ENCODE results near the gene SH3BP5.
A peak's percentile ranks its signal among the peaks of the same experiment; 100 is the strongest.

Gene SH3BP5

GRCh38 chr3:15276028-15276724, 56.2 kb downstream of the SH3BP5 start:
- DNase-seq (ENCODE audit: low read depth) = peak; percentile 39

GRCh38 chr3:15273227-15273626, 59.2 kb downstream of the SH3BP5 start:
- DNase-seq (ENCODE audit: low read depth) = no peak

- DNase-seq (ENCODE audit: low read depth) = no peak
Observed at GRCh38 chr3:15272426-15273196, 59.8 kb downstream of the SH3BP5 start.

GRCh38 chr3:15271785-15272381, 60.5 kb downstream of the SH3BP5 start:
- DNase-seq (ENCODE audit: low read depth) = no peak

- no peak for DNase-seq (ENCODE audit: low read depth)
Observed at GRCh38 chr3:15271030-15271429, 61.4 kb downstream of the SH3BP5 start.

GRCh38 chr3:15269091-15269989, 63.0 kb downstream of the SH3BP5 start:
- peak; percentile 96 for DNase-seq (ENCODE audit: low read depth)

- peak; percentile 84 for DNase-seq (ENCODE audit: low read depth)
Observed at GRCh38 chr3:15268033-15268631, 64.3 kb downstream of the SH3BP5 start.

GRCh38 chr3:15267502-15267901, 64.9 kb downstream of the SH3BP5 start:
- no peak for DNase-seq (ENCODE audit: low read depth)

- DNase-seq (ENCODE audit: low read depth) = no peak
Observed at GRCh38 chr3:15266510-15267376, 65.6 kb downstream of the SH3BP5 start.

GRCh38 chr3:15265655-15266509, 66.5 kb downstream of the SH3BP5 start:
- no peak for DNase-seq (ENCODE audit: low read depth)

GRCh38 chr3:15264486-15264885, 67.9 kb downstream of the SH3BP5 start:
- no peak for DNase-seq (ENCODE audit: low read depth)

GRCh38 chr3:15263926-15264325, 68.5 kb downstream of the SH3BP5 start:
- no peak for DNase-seq (ENCODE audit: low read depth)

GRCh38 chr3:15263120-15263519, 69.3 kb downstream of the SH3BP5 start:
- DNase-seq (ENCODE audit: low read depth) = no peak

GRCh38 chr3:15262021-15262420, 70.4 kb downstream of the SH3BP5 start:
- DNase-seq (ENCODE audit: low read depth) = no peak

- no peak for DNase-seq (ENCODE audit: low read depth)
Observed at GRCh38 chr3:15261274-15261673, 71.1 kb downstream of the SH3BP5 start.

- no peak for DNase-seq (ENCODE audit: low read depth)
Observed at GRCh38 chr3:15260531-15260930, 71.9 kb downstream of the SH3BP5 start.

- DNase-seq (ENCODE audit: low read depth) = no peak
Observed at GRCh38 chr3:15258720-15259119, 73.7 kb downstream of the SH3BP5 start.

GRCh38 chr3:15256861-15257341, 75.5 kb downstream of the SH3BP5 start:
- DNase-seq (ENCODE audit: low read depth) = no peak

GRCh38 chr3:15255215-15255614, 77.2 kb downstream of the SH3BP5 start:
- no peak for DNase-seq (ENCODE audit: low read depth)
